GM18858 (cell line): ENCODE data around the gene TPD52L1.
A peak's percentile ranks its signal among the peaks of the same experiment; 100 is the strongest.

ENCODE experiments used
- ATAC-seq: cut with Tn5 transposase; IDR thresholded peaks from one replicate; pipeline ENCODE4 v1.9.1; 2021; ENCODE audit not compliant: unreplicated experiment

The TPD52L1 gene

GRCh38 chr6:125301435-125302391 is 148.1 kb downstream of the TPD52L1 start, which contains the start of gene HDDC2:
HDDC2 (minus strand) TSS chr6:125301967; CDS start chr6:125301932, 35 bp downstream.
- peak; percentile 74 for ATAC-seq

- ATAC-seq = no peak
Observed at GRCh38 chr6:125302840-125303511, 149.4 kb downstream of the TPD52L1 start.

- ATAC-seq = no peak
Observed at GRCh38 chr6:125303512-125303854, 149.9 kb downstream of the TPD52L1 start.

- no peak for ATAC-seq
Observed at GRCh38 chr6:125304970-125305660, 151.5 kb downstream of the TPD52L1 start.

GRCh38 chr6:125306756-125307149 is 153.2 kb downstream of the TPD52L1 start:
- ATAC-seq = no peak

GRCh38 chr6:125307150-125307838 is 153.7 kb downstream of the TPD52L1 start:
- ATAC-seq = no peak

GRCh38 chr6:125307964-125308615 is 154.5 kb downstream of the TPD52L1 start:
- no peak for ATAC-seq

GRCh38 chr6:125310994-125311649 is 157.5 kb downstream of the TPD52L1 start:
- ATAC-seq = peak; percentile 88

GRCh38 chr6:125312478-125312877 is 158.9 kb downstream of the TPD52L1 start:
- no peak for ATAC-seq

- ATAC-seq = no peak
Observed at GRCh38 chr6:125312950-125313349, 159.4 kb downstream of the TPD52L1 start.
